Activated CD8-positive, alpha-beta memory T cell treated with anti-CD3 and anti-CD28 coated beads, Interleukin-2, amount 50 U/mL, for 1 hour (primary cell): Measurements from ENCODE around the gene AHSA1.

ENCODE experiments used
- DNase-seq: peaks from one replicate; pipeline ENCODE4 v3.0.0-alpha.2; 2020; ENCODE audit errors: extremely low read depth

AHSA1 gene

GRCh38 chr14:77473921-77474320 lies 16.0 kb downstream of the AHSA1 start:
- no peak for DNase-seq

- DNase-seq = no peak
These were observed 16.7 kb downstream of the AHSA1 start for GRCh38 chr14:77474479-77475177.

GRCh38 chr14:77475432-77476115 lies 17.7 kb downstream of the AHSA1 start:
- DNase-seq = no peak

- DNase-seq = no peak
These were observed 20.1 kb downstream of the AHSA1 start for GRCh38 chr14:77478029-77478428.

GRCh38 chr14:77478796-77479195 lies 20.9 kb downstream of the AHSA1 start:
- DNase-seq = no peak

- DNase-seq = no peak
These were observed 24.5 kb downstream of the AHSA1 start for GRCh38 chr14:77482422-77482821.

- no peak for DNase-seq
These were observed 27.4 kb downstream of the AHSA1 start for GRCh38 chr14:77485256-77485655.

- no peak for DNase-seq
These were observed 28.2 kb downstream of the AHSA1 start for GRCh38 chr14:77485901-77486678.

GRCh38 chr14:77488558-77488957 lies 30.7 kb downstream of the AHSA1 start:
- no peak for DNase-seq

GRCh38 chr14:77489041-77489440 lies 31.1 kb downstream of the AHSA1 start:
- DNase-seq = no peak

- DNase-seq = no peak
These were observed 32.6 kb downstream of the AHSA1 start for GRCh38 chr14:77490347-77490986.

GRCh38 chr14:77491056-77491455 lies 33.2 kb downstream of the AHSA1 start:
- DNase-seq = no peak

GRCh38 chr14:77495334-77495733 lies 37.4 kb downstream of the AHSA1 start:
- no peak for DNase-seq

- DNase-seq = no peak
These were observed 40.5 kb downstream of the AHSA1 start, which contains the start of gene ISM2 for GRCh38 chr14:77498120-77498979. TSS of gene ISM2 (minus strand) at chr14:77498816. CDS start at chr14:77498793, 23 bp downstream.

GRCh38 chr14:77498984-77499527 lies 41.2 kb downstream of the AHSA1 start:
- DNase-seq = no peak

- no peak for DNase-seq
These were observed 44.4 kb downstream of the AHSA1 start for GRCh38 chr14:77502109-77502782.

GRCh38 chr14:77503138-77503537 lies 45.2 kb downstream of the AHSA1 start:
- no peak for DNase-seq

GRCh38 chr14:77505031-77505430 lies 47.1 kb downstream of the AHSA1 start:
- no peak for DNase-seq

- no peak for DNase-seq
These were observed 49.9 kb downstream of the AHSA1 start for GRCh38 chr14:77507762-77508161.

- DNase-seq = no peak
These were observed 50.4 kb downstream of the AHSA1 start for GRCh38 chr14:77508249-77508648.
